Measurements from ENCODE around the gene TYK2. TPM values are rescaled to one million over a fixed set of nuclear protein-coding genes. Genes with fewer than 3 reads are reported as not detected.

The TYK2 gene
- total and polyA plus RNA-seq, 9 of the 15 experiments (the other 6 are each of a cell fraction or from before 2014, with no cell fraction given), result 15.0 to 182 (median 85.9) TPM

GRCh38 chr19:10424011-10424637 lies 43.8 kb upstream of the TYK2 start (continued):
- TF ChIP-seq ZFP91 (CRISPR knock-in tag; IDR thresholded peaks at IDR 0.05) (peak; percentile 62; the same call in 1 of the 2 replicates), POLR2G (IDR thresholded peaks at IDR 0.05; ENCODE audit: low read depth, low read length) (peak; percentile 78), ZNF316 (IDR thresholded peaks at IDR 0.05) (peak; percentile 27), YY1 (IDR thresholded peaks at IDR 0.05; ENCODE audit: borderline replicate concordance in 1 of 3, control insufficient read depth in 1 of 3, extremely low read depth in 1 of 3, insufficient read depth in 3 of 3, insufficient read length in 1 of 3, insufficient replicate concordance in 2 of 3, low read depth in 1 of 3, low read length in 2 of 3) (peak in 2 of 3 experiments; percentile 58 to 69), HMGN3 (IDR thresholded peaks at IDR 0.05; ENCODE audit: borderline replicate concordance, extremely low read depth, insufficient read length, low read depth, low read length) (peak; percentile 72), NR1H2 (CRISPR knock-in tag; IDR thresholded peaks at IDR 0.05) (no peak), REST (IDR thresholded peaks at IDR 0.05; ENCODE audit: borderline replicate concordance) (peak; percentile 28; the same call in 1 of the 2 replicates), REST (CRISPR knock-in tag; IDR thresholded peaks at IDR 0.05; ENCODE audit: low read depth) (no peak), MED1 (CRISPR knock-in tag; IDR thresholded peaks at IDR 0.05; ENCODE audit: borderline replicate concordance) (no peak), KDM1A (IDR thresholded peaks at IDR 0.05) (peak in 1 of 2 experiments; percentile 10; a peak in 2 of 4 replicates), TAF9B (IDR thresholded peaks at IDR 0.05; ENCODE audit: partially characterized antibody) (no peak), CTBP1 (IDR thresholded peaks at IDR 0.05; ENCODE audit: borderline replicate concordance) (peak; percentile 95), SP1 (CRISPR knock-in tag; IDR thresholded peaks at IDR 0.05) (peak; percentile 39; the same call in 1 of the 2 replicates), POLR2H (tag; IDR thresholded peaks at IDR 0.05; ENCODE audit: low read depth) (no peak), TRIM28 (IDR thresholded peaks at IDR 0.05) (no peak)
- TF ChIP-seq, protein P1, sequence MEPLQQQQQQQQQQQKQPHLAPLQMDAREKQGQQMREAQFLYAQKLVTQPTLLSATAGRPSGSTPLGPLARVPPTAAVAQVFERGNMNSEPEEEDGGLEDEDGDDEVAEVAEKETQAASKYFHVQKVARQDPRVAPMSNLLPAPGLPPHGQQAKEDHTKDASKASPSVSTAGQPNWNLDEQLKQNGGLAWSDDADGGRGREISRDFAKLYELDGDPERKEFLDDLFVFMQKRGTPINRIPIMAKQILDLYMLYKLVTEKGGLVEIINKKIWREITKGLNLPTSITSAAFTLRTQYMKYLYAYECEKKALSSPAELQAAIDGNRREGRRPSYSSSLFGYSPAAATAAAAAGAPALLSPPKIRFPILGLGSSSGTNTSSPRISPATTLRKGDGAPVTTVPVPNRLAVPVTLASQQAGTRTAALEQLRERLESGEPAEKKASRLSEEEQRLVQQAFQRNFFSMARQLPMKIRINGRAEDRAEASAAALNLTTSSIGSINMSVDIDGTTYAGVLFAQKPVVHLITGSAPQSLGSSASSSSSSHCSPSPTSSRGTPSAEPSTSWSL (CRISPR knock-in tag; IDR thresholded peaks at IDR 0.05; ENCODE audit: borderline replicate concordance), result no peak

Measured in K562 (cell line).